PC-3 (cell line): ENCODE measurements around the gene APIP. TPM values are rescaled to one million over a fixed set of nuclear protein-coding genes. Genes with fewer than 3 reads are reported as not detected.
A peak's percentile ranks its signal among the peaks of the same experiment; 100 is the strongest.

Source experiments
- ATAC-seq: fragments of 200-7000 bp; cut with Tn5 transposase; 2 replicates; pipeline ENCODE4 v1.9.1; 2020; ENCODE audit warnings: mild to moderate bottlenecking, moderate library complexity
- BruUV-seq: library from RNA; stranded (reverse); fragments of 400-500 nt; replicated peaks from 2 replicates; lab custom pipeline; 2021; lab: Mats Ljungman, UMichigan
- CTCF ChIA-PET: fragments of 300-600 bp; sonication (Branson Sonifier 250); formaldehyde crosslinking; loops from one replicate; lab custom pipeline; 2022; ENCODE audit warnings: antibody characterized with exemption; lab: Charles Lee
- POLR2A ChIA-PET: fragments of 300-600 bp; sonication (Branson Sonifier 250); formaldehyde crosslinking; loops from one replicate; lab custom pipeline; 2022; ENCODE audit warnings: antibody characterized with exemption; ENCODE audit not compliant: unreplicated experiment; lab: Charles Lee
- DNase-seq: peaks from one replicate; pipeline ENCODE4 v3.0.0-alpha.2; 2015
- H2AFZ ChIP-seq: fragments of 300-600 bp; sonication (generic); 2 replicates; pipeline ENCODE4 v1.6.0; 2016; ENCODE audit warnings: antibody characterized with exemption, low read length
- H3F3A ChIP-seq: fragments of 300-600 bp; sonication (generic); one replicate; pipeline ENCODE4 v1.6.0; 2017; ENCODE audit warnings: antibody characterized with exemption, low read length, control low read depth, mild to moderate bottlenecking; ENCODE audit not compliant: unreplicated experiment
- H3K27ac ChIP-seq: fragments of 300-600 bp; sonication (generic); 2 replicates; pipeline ENCODE4 v1.5.1; 2016; ENCODE audit warnings: mild to moderate bottlenecking, low read length
- H3K27me3 ChIP-seq: fragments of 300-600 bp; sonication (generic); 2 replicates; pipeline ENCODE4 v1.6.1; 2016; ENCODE audit warnings: low read length, mixed read lengths
- H3K36me3 ChIP-seq: fragments of 300-600 bp; sonication (generic); 2 replicates; pipeline ENCODE4 v1.6.1; 2016; ENCODE audit warnings: low read depth, mixed run types, low read length, mixed read lengths
- H3K4me1 ChIP-seq: fragments of 300-600 bp; sonication (generic); 2 replicates; pipeline ENCODE4 v1.5.1; 2016; ENCODE audit warnings: low read length; ENCODE audit not compliant: insufficient read depth
- H3K4me2 ChIP-seq: fragments of 300-600 bp; sonication (generic); 2 replicates; pipeline ENCODE4 v1.6.0; 2016; ENCODE audit warnings: low read length
- H3K4me3 ChIP-seq: fragments of 300-600 bp; sonication (generic); 2 replicates; pipeline ENCODE4 v1.5.1; 2016; ENCODE audit warnings: mild to moderate bottlenecking, low read length, mixed read lengths
- H3K79me2 ChIP-seq: fragments of 300-600 bp; sonication (generic); 2 replicates; pipeline ENCODE4 v1.6.1; 2017; ENCODE audit warnings: low read length, mixed read lengths
- H3K9ac ChIP-seq: fragments of 300-600 bp; sonication (generic); 2 replicates; pipeline ENCODE4 v1.6.0; 2016; ENCODE audit warnings: mild to moderate bottlenecking, low read length
- H3K9me2 ChIP-seq: fragments of 300-600 bp; sonication (generic); replicated peaks from 2 replicates; pipeline ENCODE4 v1.6.1; 2016; ENCODE audit warnings: mixed run types, low read length, mixed read lengths
- H3K9me3 ChIP-seq: fragments of 300-600 bp; sonication (generic); 2 replicates; pipeline ENCODE4 v1.6.1; 2016; ENCODE audit warnings: low read length, mixed read lengths
- H4K20me1 ChIP-seq: fragments of 300-600 bp; sonication (generic); 2 replicates; pipeline ENCODE4 v1.6.1; 2016; ENCODE audit warnings: low read length, mixed read lengths
- CTCF ChIP-seq: fragments of 300-600 bp; sonication (generic); conservative IDR thresholded peaks from 2 replicates; pipeline ENCODE4 v1.5.1; 2017; ENCODE audit warnings: antibody characterized with exemption, low read depth, mild to moderate bottlenecking, low read length
- EZH2 ChIP-seq: fragments of 300-600 bp; sonication (generic); IDR thresholded peaks from one replicate; pipeline ENCODE4 v1.6.1; 2017; ENCODE audit warnings: antibody characterized with exemption, mild to moderate bottlenecking, low read length; ENCODE audit not compliant: unreplicated experiment
- EZH2phosphoT487 ChIP-seq: fragments of 300-600 bp; sonication (generic); IDR thresholded peaks from 2 replicates; pipeline ENCODE4 v1.6.1; 2018; ENCODE audit warnings: mild to moderate bottlenecking, antibody characterized with exemption, low read length, borderline replicate concordance
- intact Hi-C: fragments of 100-400 bp; cut with micrococcal nuclease; formaldehyde crosslinking; loops from 2 replicates; pipeline ENCODE4 v1.9.0; 2023
- total RNA-seq: library from RNA; depleted of rRNA; stranded (reverse); fragments of >200 nt; gene quantifications from 2 replicates; pipeline ENCODE4 v1.2.3, GENCODE V29; 2014

APIP gene
- total RNA-seq, 1 experiment from 2014 or later = 35.3 TPM

- Histone ChIP-seq H3F3A (no peaks in the 10 kb centered on the region), H3K9me3 (no peaks in the 10 kb centered on the region), H3K27me3 (no peaks in the 10 kb centered on the region), H3K27ac (no peak overlapping the region), H3K4me3 (no peak overlapping the region), H3K4me2 (no peak overlapping the region), H4K20me1 (no peaks in the 10 kb centered on the region), H3K36me3 (no peaks in the 10 kb centered on the region), H2AFZ (no peak overlapping the region), H3K9me2 (no peaks in the 10 kb centered on the region), H3K4me1 (peaks cover 12% of the 10 kb centered on the region; the same call in 1 of the 2 replicates), H3K9ac (no peak overlapping the region), H3K79me2 (no peaks in the 10 kb centered on the region)
- intact Hi-C loops = no loop called here
- TF ChIP-seq EZH2phosphoT487 = no peak
- no peak for TF ChIP-seq CTCF
- no peak for TF ChIP-seq EZH2
- POLR2A ChIA-PET = no interaction called here
- ATAC-seq (no peak), DNase-seq (no peak)
- BruUV-seq = no TSS peak
- CTCF ChIA-PET = no interaction called here
Measured at GRCh38 chr11:34864424-34864823, 51.8 kb downstream of the APIP start.

- ChIA-PET CTCF (no interaction called here), POLR2A (no interaction called here)
- no peak overlapping the region for H3K27ac ChIP-seq
- H3K36me3 ChIP-seq = no peaks in the 10 kb centered on the region
- H3K4me2 ChIP-seq = no peak overlapping the region
- H2AFZ ChIP-seq = no peak overlapping the region
- no TSS peak for BruUV-seq
- intact Hi-C loops = no loop called here
- H3K4me3 ChIP-seq = no peak overlapping the region
- no peak for ATAC-seq
- peaks cover 14% of the 10 kb centered on the region; the same call in 1 of the 2 replicates for H3K4me1 ChIP-seq
- H3F3A ChIP-seq = no peaks in the 10 kb centered on the region
- no peak for TF ChIP-seq EZH2
- TF ChIP-seq CTCF = no peak
- no peak for TF ChIP-seq EZH2phosphoT487
- no peaks in the 10 kb centered on the region for H4K20me1 ChIP-seq
- no peak for DNase-seq
- no peak overlapping the region for H3K9ac ChIP-seq
- H3K79me2 ChIP-seq = no peaks in the 10 kb centered on the region
- H3K9me2 ChIP-seq = no peaks in the 10 kb centered on the region
- no peaks in the 10 kb centered on the region for H3K27me3 ChIP-seq
- no peaks in the 10 kb centered on the region for H3K9me3 ChIP-seq
Measured at GRCh38 chr11:34863048-34863447, 53.1 kb downstream of the APIP start.

- no peak for TF ChIP-seq EZH2phosphoT487
- no peak for TF ChIP-seq CTCF
- H3K27ac ChIP-seq = peak overlapping the region; percentile 31
- no peak overlapping the region for H3K9ac ChIP-seq
- ChIA-PET CTCF (interaction anchor here (0.7 kb wide), 1 partner anchor 87 kb away, joined by 4 read pairs; no protein-coding TSS in a partner anchor), POLR2A (no interaction called here)
- ATAC-seq = no peak
- H3K4me1 ChIP-seq = peaks cover 14% of the 10 kb centered on the region
- H3F3A ChIP-seq = no peaks in the 10 kb centered on the region
- no peaks in the 10 kb centered on the region for H3K27me3 ChIP-seq
- H3K79me2 ChIP-seq = no peaks in the 10 kb centered on the region
- H3K4me2 ChIP-seq = no peak overlapping the region
- BruUV-seq = no TSS peak
- no peaks in the 10 kb centered on the region for H3K9me3 ChIP-seq
- H4K20me1 ChIP-seq = no peaks in the 10 kb centered on the region
- no peak overlapping the region for H2AFZ ChIP-seq
- intact Hi-C loops = no loop called here
- H3K36me3 ChIP-seq = no peaks in the 10 kb centered on the region
- DNase-seq = no peak
- no peaks in the 10 kb centered on the region for H3K9me2 ChIP-seq
- H3K4me3 ChIP-seq = no peak overlapping the region
Measured at GRCh38 chr11:34860518-34860917, 55.7 kb downstream of the APIP start.
